Measurements from ENCODE around the gene INTS4. TPM values are rescaled to one million over a fixed set of nuclear protein-coding genes. Genes with fewer than 3 reads are reported as not detected.
A peak's percentile ranks its signal among the peaks of the same experiment; 100 is the strongest.
"Not testable (repeated sequence)": the region's sequence is repeated elsewhere in the genome, so short reads cannot be mapped to it uniquely, and the experiment has no call there.

Gene INTS4
- polyA plus RNA-seq, 1 of the 3 experiments (the other 2 are of a cell fraction) = 23.0 TPM

GRCh38 chr11:77914307-77914791 lies 80.1 kb downstream of the INTS4 start:
- Histone ChIP-seq H3K36me3 (replicated peaks in 1 of 2; ENCODE audit: control insufficient read depth in 1 of 2, insufficient read depth in 2 of 2, low read length in 1 of 2) (peaks cover 4 to 19% of the 10 kb centered on the region in 2 experiments), H3K27ac (ENCODE audit: low read depth in 2 of 2, low read length in 1 of 2) (peak overlapping the region; percentile 73 to 86), H3K4me2 (peak overlapping the region; percentile 38; the same call in 1 of the 2 replicates), H3K4me1 (ENCODE audit: control insufficient read depth in 1 of 2, insufficient read depth in 2 of 2, low read depth in 1 of 2, low read length in 1 of 2) (peaks cover 9 to 28% of the 10 kb centered on the region in 2 experiments), H4K20me1 (ENCODE audit: insufficient read depth) (peaks cover 16% of the 10 kb centered on the region; the same call in 1 of the 2 replicates)
- H3K9me2 ChIP-seq; H2AFZ ChIP-seq (ENCODE audit: low read depth); DNase-seq; H3K9ac ChIP-seq; H3K79me2 ChIP-seq (ENCODE audit: insufficient read depth); H3K4me3 ChIP-seq (ENCODE audit: low read depth in 2 of 2, low read length in 1 of 2); CTCF ChIA-PET; H3K9me3 ChIP-seq; POLR2A ChIA-PET; H3F3A ChIP-seq (replicated peaks; ENCODE audit: insufficient read depth); H3K27me3 ChIP-seq (ENCODE audit: insufficient read depth): not testable (repeated sequence)
- peak; percentile 47; the same call in 1 of the 2 replicates for TF ChIP-seq FOSL2 (IDR thresholded peaks at IDR 0.05; ENCODE audit: borderline replicate concordance, low read depth)
- TF ChIP-seq TCF12 (IDR thresholded peaks at IDR 0.05) = peak; percentile 63
- peak; percentile 82 for TF ChIP-seq NFIC (IDR thresholded peaks at IDR 0.05; ENCODE audit: borderline replicate concordance)
- peak; percentile 27; the same call in 1 of the 2 replicates for TF ChIP-seq PBX3 (IDR thresholded peaks at IDR 0.05)
- 18% methylated on average over 4 of the region's 4 CpGs for WGBS (ENCODE audit: low lambda C conversion rate)

- H3K79me2 ChIP-seq (ENCODE audit: insufficient read depth); H3K27me3 ChIP-seq (ENCODE audit: insufficient read depth); H3K9me2 ChIP-seq; DNase-seq; H2AFZ ChIP-seq (ENCODE audit: low read depth); CTCF ChIA-PET; H3F3A ChIP-seq (replicated peaks; ENCODE audit: insufficient read depth); H3K9ac ChIP-seq; H3K4me3 ChIP-seq (ENCODE audit: low read depth in 2 of 2, low read length in 1 of 2); H3K9me3 ChIP-seq; POLR2A ChIA-PET: not testable (repeated sequence)
- H3K4me1 ChIP-seq (ENCODE audit: control insufficient read depth in 1 of 2, insufficient read depth in 2 of 2, low read depth in 1 of 2, low read length in 1 of 2) = peaks cover 11 to 28% of the 10 kb centered on the region in 2 experiments
- H3K4me2 ChIP-seq = peak overlapping the region; percentile 38; the same call in 1 of the 2 replicates
- H3K36me3 ChIP-seq (replicated peaks in 1 of 2; ENCODE audit: control insufficient read depth in 1 of 2, insufficient read depth in 2 of 2, low read length in 1 of 2) = peaks cover 4 to 16% of the 10 kb centered on the region in 2 experiments
- H3K27ac ChIP-seq (ENCODE audit: low read depth in 2 of 2, low read length in 1 of 2) = peak overlapping the region; percentile 73 to 86
- peaks cover 16% of the 10 kb centered on the region; the same call in 1 of the 2 replicates for H4K20me1 ChIP-seq (ENCODE audit: insufficient read depth)
- 67% methylated on average over 3 of the region's 4 CpGs for WGBS (ENCODE audit: low lambda C conversion rate)
These were observed 80.7 kb downstream of the INTS4 start for GRCh38 chr11:77913608-77914306.

GRCh38 chr11:77910828-77911227 lies 83.6 kb downstream of the INTS4 start:
- not testable (repeated sequence) for DNase-seq
- H3K27ac ChIP-seq (ENCODE audit: low read depth in 2 of 2, low read length in 1 of 2) = peak overlapping the region; percentile 66 to 71; a peak in 3 of 4 replicates
- WGBS (ENCODE audit: low lambda C conversion rate) = 80% methylated on average over 6 of the region's 6 CpGs

More at GRCh38 chr11:77910828-77911227, 83.6 kb downstream of the INTS4 start:
- H3K9ac ChIP-seq; H3K79me2 ChIP-seq (ENCODE audit: insufficient read depth); H3K4me2 ChIP-seq; CTCF ChIA-PET; H3K4me3 ChIP-seq (ENCODE audit: low read depth in 2 of 2, low read length in 1 of 2); H2AFZ ChIP-seq (ENCODE audit: low read depth); H3K27me3 ChIP-seq (ENCODE audit: insufficient read depth); POLR2A ChIA-PET; H3K9me2 ChIP-seq; H3K36me3 ChIP-seq (replicated peaks in 1 of 2; ENCODE audit: control insufficient read depth in 1 of 2, insufficient read depth in 2 of 2, low read length in 1 of 2); H3F3A ChIP-seq (replicated peaks; ENCODE audit: insufficient read depth); H3K9me3 ChIP-seq: not testable (repeated sequence)
- Histone ChIP-seq H3K4me1 (ENCODE audit: control insufficient read depth in 1 of 2, insufficient read depth in 2 of 2, low read depth in 1 of 2, low read length in 1 of 2) (peaks cover 14 to 28% of the 10 kb centered on the region in 2 experiments), H4K20me1 (ENCODE audit: insufficient read depth) (peaks cover 16% of the 10 kb centered on the region; the same call in 1 of the 2 replicates)

Measured in SK-N-SH (cell line).